Natural killer cell (primary cell): ENCODE results near the gene TUBA4A. TPM values are rescaled to one million over a fixed set of nuclear protein-coding genes. Genes with fewer than 3 reads are reported as not detected.

Experiments used
- ATAC-seq, 3 donors: fragments of 150-1000 bp in 2 of 3; fragments of 200-7000 bp in 1 of 3; cut with Tn5 transposase; 1 replicate in 1 of 3; 2 replicates in 2 of 3; pipeline ENCODE4 v1.10.0; 2021; ENCODE audit warnings: mild to moderate bottlenecking in 2 of 3, moderate library complexity in 2 of 3
- DNase-seq, 2 donors: peaks; one replicate each; pipeline versions ENCODE4 v3.0.0 to v3.0.0-alpha.2; 2013 to 2021; ENCODE audit warnings: mixed read lengths in 1 of 2
- H3K27ac ChIP-seq: one replicate; pipeline ENCODE4 v1.5.1; 2013; ENCODE audit warnings: mild to moderate bottlenecking, low read length
- H3K27me3 ChIP-seq: one replicate; pipeline ENCODE4 v1.6.1; 2013; ENCODE audit warnings: low read length; ENCODE audit not compliant: control insufficient read depth, insufficient read depth
- H3K36me3 ChIP-seq: one replicate; pipeline ENCODE4 v1.6.1; 2013; ENCODE audit warnings: low read length; ENCODE audit not compliant: control insufficient read depth, insufficient read depth
- H3K4me1 ChIP-seq: one replicate; pipeline ENCODE4 v1.6.1; 2013; ENCODE audit warnings: low read length; ENCODE audit not compliant: control insufficient read depth, insufficient read depth
- H3K4me3 ChIP-seq: one replicate; pipeline ENCODE4 v1.5.1; 2013; ENCODE audit warnings: low read length
- H3K9me3 ChIP-seq: one replicate; pipeline ENCODE4 v1.6.1; 2013; ENCODE audit warnings: low read length; ENCODE audit not compliant: control insufficient read depth, insufficient read depth
- H3K27ac Mint-ChIP-seq, 2 donors: one replicate each; pipeline ENCODE4 v1.8.0; 2022; ENCODE audit warnings: mild to moderate bottlenecking in 2 of 2, mixed read lengths in 2 of 2, moderate library complexity in 1 of 2
- H3K27me3 Mint-ChIP-seq, 2 donors: one replicate each; pipeline ENCODE4 v1.8.0; 2022; ENCODE audit warnings: low read depth in 2 of 2, mixed read lengths in 2 of 2
- H3K36me3 Mint-ChIP-seq: one replicate; pipeline ENCODE4 v1.8.0; 2022; ENCODE audit warnings: mixed read lengths
- H3K4me1 Mint-ChIP-seq, 2 donors: one replicate each; pipeline ENCODE4 v1.8.0; 2022; ENCODE audit warnings: mixed read lengths in 2 of 2
- H3K4me3 Mint-ChIP-seq: one replicate; pipeline ENCODE4 v1.8.0; 2022; ENCODE audit warnings: mild to moderate bottlenecking, moderate library complexity, mixed read lengths
- H3K9me3 Mint-ChIP-seq, 2 donors: one replicate each; pipeline ENCODE4 v1.8.0; 2022; ENCODE audit warnings: mixed read lengths in 2 of 2
- WGBS: methylation state at CpG from one replicate; pipeline ENCODE4 v1.1.7; 2013; ENCODE audit warnings: missing lambda C conversion rate; ENCODE audit not compliant: insufficient coverage; 5-methylcytosine and 5-hydroxymethylcytosine counted together
- intact Hi-C: fragments of 100-400 bp; cut with micrococcal nuclease; formaldehyde crosslinking; loops from one replicate; pipeline ENCODE4 v1.14.2; 2022
- total RNA-seq, 4 donors: library from RNA; stranded (reverse); fragments of 120-200 nt in 1 of 4; gene quantifications; one replicate each; pipeline versions ENCODE4 v1.2.3 to v1.2.4, GENCODE V29; 2013 to 2022
- TF ChIP-seq, protein P1 (sequence below): fragments of 200-600 bp; IDR thresholded peaks from one replicate; pipeline ENCODE4 v1.8.0; 2022; ENCODE audit warnings: antibody characterized with exemption

The TUBA4A gene
- total RNA-seq, 3 donors from 2014 or later (not counting 1 experiment from before 2014, with no cell fraction given), result 145 to 188 (median 146) TPM

DNA sequence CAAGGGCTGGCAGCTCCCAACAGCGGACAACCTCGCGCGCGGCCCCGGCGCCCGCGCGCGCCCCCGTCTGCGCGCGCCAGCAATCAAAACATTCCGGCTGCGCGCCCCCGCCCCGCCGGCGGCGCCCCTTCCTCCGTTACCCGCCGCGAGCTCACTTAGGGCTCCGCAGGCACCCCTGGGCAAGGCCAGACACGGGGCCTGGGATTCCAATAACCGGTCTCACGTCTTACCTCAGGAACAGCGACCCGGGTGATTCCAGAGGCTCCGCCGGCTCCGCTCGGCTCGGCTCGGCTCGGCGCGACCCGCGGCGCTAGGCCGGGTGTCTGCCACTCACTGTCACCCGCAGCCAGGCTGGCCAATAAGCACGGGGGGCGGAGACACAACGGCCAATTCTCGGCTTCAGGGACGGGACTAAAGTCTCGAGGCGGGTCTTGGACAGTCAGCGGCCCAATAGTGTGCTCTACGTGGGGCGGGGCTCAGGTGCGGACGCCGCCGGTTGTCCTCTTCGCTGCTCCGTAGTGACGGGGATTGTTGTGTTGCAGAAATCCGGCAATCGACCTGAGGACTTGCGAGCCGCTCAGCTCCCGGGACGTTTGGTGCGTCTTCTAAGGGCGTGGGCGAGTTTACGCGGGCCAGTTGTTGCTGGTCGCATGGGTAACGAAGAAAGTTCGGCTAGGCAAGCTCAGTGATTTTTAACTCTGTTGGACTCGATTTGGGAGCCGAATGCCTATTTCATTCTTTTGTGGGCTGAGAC lies 24.2 kb downstream of the TUBA4A start, which contains the start of the genes ANKZF1 and ATG9A:
TSS of gene ANKZF1 (plus strand) at position 502 of the 754 bp plus-strand sequence. CDS start 452 bp downstream, outside the sequence.
TSS of gene ATG9A (minus strand) at position 332 of the 754 bp plus-strand sequence. CDS start 1,612 bp downstream, outside the sequence.
- TF ChIP-seq, protein P1, sequence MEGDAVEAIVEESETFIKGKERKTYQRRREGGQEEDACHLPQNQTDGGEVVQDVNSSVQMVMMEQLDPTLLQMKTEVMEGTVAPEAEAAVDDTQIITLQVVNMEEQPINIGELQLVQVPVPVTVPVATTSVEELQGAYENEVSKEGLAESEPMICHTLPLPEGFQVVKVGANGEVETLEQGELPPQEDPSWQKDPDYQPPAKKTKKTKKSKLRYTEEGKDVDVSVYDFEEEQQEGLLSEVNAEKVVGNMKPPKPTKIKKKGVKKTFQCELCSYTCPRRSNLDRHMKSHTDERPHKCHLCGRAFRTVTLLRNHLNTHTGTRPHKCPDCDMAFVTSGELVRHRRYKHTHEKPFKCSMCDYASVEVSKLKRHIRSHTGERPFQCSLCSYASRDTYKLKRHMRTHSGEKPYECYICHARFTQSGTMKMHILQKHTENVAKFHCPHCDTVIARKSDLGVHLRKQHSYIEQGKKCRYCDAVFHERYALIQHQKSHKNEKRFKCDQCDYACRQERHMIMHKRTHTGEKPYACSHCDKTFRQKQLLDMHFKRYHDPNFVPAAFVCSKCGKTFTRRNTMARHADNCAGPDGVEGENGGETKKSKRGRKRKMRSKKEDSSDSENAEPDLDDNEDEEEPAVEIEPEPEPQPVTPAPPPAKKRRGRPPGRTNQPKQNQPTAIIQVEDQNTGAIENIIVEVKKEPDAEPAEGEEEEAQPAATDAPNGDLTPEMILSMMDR, result no peak
- peak; percentile 96 to 99 for DNase-seq
- no peaks in the 10 kb centered on the region for H3K27me3 Mint-ChIP-seq
- Histone ChIP-seq H3K4me3 (peak within 1 kb of the TSS; percentile 88), H3K27ac (peak within 1 kb of the TSS; percentile 88), H3K36me3 (peaks cover 46% of the 10 kb centered on the region), H3K9me3 (no peaks in the 10 kb centered on the region), H3K4me1 (peaks cover 34% of the 10 kb centered on the region), H3K27me3 (no peaks in the 10 kb centered on the region)
- H3K36me3 Mint-ChIP-seq, result peaks cover 19% of the 10 kb centered on the region
- H3K27ac Mint-ChIP-seq, result peak within 1 kb of the TSS; percentile 99
- H3K9me3 Mint-ChIP-seq, result no peaks in the 10 kb centered on the region
- H3K4me3 Mint-ChIP-seq, result peak within 1 kb of the TSS; percentile 100
- peaks cover 31 to 54% of the 10 kb centered on the region in 2 donors for H3K4me1 Mint-ChIP-seq
- peak; percentile 96 to 99 (median 97) for ATAC-seq
- intact Hi-C loops, result loop anchor here (1.0 to 2.0 kb wide), 6 partner anchors 10 to 66 kb away; partner anchors contain the start of genes DNAJB2, GLB1L, STK16 and TUBA4A
- under 1% methylated on average over 80 of the region's 80 CpGs for WGBS

DNA sequence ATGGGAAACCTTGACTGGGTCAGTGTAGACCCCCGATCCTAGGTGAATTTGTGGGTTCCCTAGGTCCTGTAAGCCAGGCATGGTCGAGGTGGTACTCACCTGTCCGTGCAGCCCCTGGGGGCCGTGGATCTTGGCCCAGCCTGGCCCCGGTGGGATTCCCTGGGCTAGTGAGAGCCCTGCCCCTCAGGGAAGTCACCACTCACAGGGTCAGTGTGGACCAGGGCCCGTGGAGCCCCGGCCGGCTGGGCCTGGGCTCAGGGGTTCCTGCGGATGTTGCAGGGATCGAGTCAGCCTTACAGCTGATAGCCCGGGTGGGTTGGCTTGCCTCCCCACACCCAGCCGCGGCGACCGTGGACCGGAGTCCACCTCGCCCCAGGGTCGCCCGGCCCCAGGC lies 24.8 kb downstream of the TUBA4A start:
- WGBS, result 1% methylated on average over 19 of the region's 19 CpGs
- ATAC-seq, result no peak
- peak overlapping the region; percentile 100 for H3K4me3 Mint-ChIP-seq

DNA sequence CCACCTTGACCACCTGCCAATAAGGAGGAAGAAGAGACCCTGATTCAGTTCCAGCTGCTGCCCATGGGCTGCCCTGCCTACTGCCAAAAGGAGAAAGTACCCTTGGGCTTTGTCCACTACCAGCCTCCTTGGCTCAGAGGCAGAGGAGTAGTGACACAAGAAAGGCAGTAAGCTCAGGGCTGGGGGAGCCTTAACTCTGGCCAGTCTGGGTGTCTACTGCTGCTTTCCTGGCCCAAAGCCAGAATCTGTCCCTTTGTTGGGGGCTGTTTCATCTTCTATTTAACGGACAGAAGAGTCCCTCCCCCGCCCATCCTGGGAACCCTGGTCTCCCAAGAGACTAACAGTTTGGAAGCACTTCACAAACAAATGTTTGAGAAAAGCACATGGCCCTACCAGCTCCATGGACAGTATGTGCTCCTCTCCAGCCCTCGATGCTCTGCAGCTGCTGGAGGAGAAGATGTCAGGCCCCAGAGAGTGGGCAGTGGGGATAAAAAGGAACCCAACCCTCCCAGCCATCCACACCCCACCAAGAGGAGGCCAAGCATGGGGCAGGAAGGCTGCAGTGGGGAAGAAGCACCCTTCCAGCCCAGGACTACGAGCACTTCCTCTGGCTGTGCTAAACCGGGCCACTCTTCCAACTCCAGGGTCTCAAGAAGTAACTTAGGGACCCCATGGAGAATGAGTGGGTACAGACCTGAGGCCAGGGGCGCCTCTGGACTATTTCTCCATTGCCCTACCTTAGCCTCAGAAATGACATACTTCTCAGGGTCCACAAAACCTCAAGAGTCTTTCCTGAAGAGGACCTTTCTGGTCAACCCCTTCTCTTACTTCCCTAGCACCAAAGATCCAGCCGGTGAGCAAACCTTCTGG lies 25.4 kb downstream of the TUBA4A start:
- ATAC-seq (no peak), DNase-seq (no peak)
- H3K36me3 Mint-ChIP-seq, result peaks cover 9% of the 10 kb centered on the region
- Histone ChIP-seq H3K27ac (peak overlapping the region; percentile 71), H3K9me3 (no peaks in the 10 kb centered on the region), H3K4me3 (peak overlapping the region; percentile 88), H3K36me3 (peaks cover 46% of the 10 kb centered on the region), H3K4me1 (peaks cover 37% of the 10 kb centered on the region), H3K27me3 (no peaks in the 10 kb centered on the region)
- intact Hi-C loops, result loop anchor here (2.0 kb wide), 1 partner anchor 17 kb away; the partner anchor contains the start of genes GLB1L and STK16
- no peaks in the 10 kb centered on the region for H3K9me3 Mint-ChIP-seq
- TF ChIP-seq, protein P1, result no peak
- 37% methylated on average over 6 of the region's 7 CpGs for WGBS
- peak overlapping the region; percentile 100 for H3K4me3 Mint-ChIP-seq
- H3K27ac Mint-ChIP-seq, result peak overlapping the region; percentile 99
- H3K27me3 Mint-ChIP-seq, result no peaks in the 10 kb centered on the region
- H3K4me1 Mint-ChIP-seq, result peaks cover 31 to 54% of the 10 kb centered on the region in 2 donors

More for the DNA sequence above, 24.8 kb downstream of the TUBA4A start:
- intact Hi-C loops, result loop anchor here (1.0 to 2.0 kb wide), 6 partner anchors 10 to 66 kb away; partner anchors contain the start of genes DNAJB2, GLB1L, STK16 and TUBA4A
- Histone ChIP-seq H3K36me3 (peaks cover 46% of the 10 kb centered on the region), H3K27ac (peak overlapping the region; percentile 71), H3K27me3 (no peaks in the 10 kb centered on the region), H3K9me3 (no peaks in the 10 kb centered on the region), H3K4me1 (peaks cover 37% of the 10 kb centered on the region), H3K4me3 (peak overlapping the region; percentile 88)
- TF ChIP-seq, protein P1, result no peak
- H3K9me3 Mint-ChIP-seq, result no peaks in the 10 kb centered on the region
- no peak for DNase-seq
- H3K27ac Mint-ChIP-seq, result peak overlapping the region; percentile 99
- H3K27me3 Mint-ChIP-seq, result no peaks in the 10 kb centered on the region
- H3K36me3 Mint-ChIP-seq, result peaks cover 14% of the 10 kb centered on the region
- H3K4me1 Mint-ChIP-seq, result peaks cover 31 to 54% of the 10 kb centered on the region in 2 donors
